Stimulated activated CD8-positive, alpha-beta memory T cell treated with anti-CD3 and anti-CD28 coated beads, Interleukin-15, amount 100 ng/mL, for 4 hours (primary cell): ENCODE data around the gene FFAR4.

ENCODE experiments used
- DNase-seq, 2 donors: peaks; one replicate each; pipeline ENCODE4 v3.0.0-alpha.2; 2020; ENCODE audit warnings: low read depth in 2 of 2

The FFAR4 gene

DNA sequence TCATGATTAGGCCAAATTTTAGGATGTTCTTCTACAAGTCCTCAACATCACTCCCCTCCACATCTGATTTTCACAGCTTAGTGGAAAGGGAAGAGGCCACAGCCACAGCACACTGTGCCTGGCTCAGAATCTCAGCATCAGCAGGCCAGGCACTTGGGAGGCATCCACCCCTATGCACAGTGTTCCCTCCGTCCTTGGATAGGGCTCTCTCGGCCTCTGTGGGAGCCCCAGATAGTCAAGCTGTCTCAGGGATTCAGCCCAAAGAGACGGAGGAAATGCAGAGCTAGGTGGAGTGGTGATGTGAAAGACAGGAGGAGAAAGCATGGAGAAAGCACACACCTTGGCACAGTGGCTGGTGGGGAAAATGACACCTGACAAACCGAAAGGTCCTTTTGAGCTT, 33.3 kb downstream of the FFAR4 start:
- DNase-seq = no peak

DNA sequence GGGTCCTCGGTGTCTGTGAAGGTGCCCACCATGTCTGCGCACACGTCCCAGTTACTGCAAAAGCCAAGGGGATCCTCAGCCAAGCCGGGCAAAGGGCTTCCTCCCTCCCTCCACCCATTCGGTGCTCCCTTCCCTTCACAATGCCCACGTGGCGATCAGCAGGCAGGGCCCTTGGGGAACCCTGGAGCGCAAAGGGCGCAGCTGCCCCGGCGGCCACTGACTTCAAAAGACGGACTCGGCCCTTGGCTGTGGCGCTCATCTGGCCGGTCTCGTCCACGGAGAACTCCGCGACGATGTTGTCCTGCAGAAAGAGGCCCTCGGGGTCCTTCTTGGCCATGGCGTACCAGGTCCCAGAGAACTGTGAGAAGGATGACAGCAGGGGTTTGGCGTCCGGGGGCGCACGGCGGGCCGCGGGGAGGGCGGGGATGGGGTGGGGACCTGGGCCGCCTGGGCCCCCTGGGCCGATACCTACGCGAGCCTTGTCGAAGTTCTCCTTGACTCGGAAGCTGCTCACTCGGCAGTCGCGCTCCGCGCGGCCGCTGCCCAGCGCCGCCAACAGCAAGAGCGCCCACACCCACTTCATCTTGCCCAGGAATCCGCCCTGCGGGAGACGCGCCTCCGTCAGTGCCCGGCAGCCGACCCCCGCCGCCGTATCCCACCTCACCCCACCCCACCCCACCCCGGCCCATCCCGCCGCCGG, 34.1 kb downstream of the FFAR4 start:
- no peak for DNase-seq

DNA sequence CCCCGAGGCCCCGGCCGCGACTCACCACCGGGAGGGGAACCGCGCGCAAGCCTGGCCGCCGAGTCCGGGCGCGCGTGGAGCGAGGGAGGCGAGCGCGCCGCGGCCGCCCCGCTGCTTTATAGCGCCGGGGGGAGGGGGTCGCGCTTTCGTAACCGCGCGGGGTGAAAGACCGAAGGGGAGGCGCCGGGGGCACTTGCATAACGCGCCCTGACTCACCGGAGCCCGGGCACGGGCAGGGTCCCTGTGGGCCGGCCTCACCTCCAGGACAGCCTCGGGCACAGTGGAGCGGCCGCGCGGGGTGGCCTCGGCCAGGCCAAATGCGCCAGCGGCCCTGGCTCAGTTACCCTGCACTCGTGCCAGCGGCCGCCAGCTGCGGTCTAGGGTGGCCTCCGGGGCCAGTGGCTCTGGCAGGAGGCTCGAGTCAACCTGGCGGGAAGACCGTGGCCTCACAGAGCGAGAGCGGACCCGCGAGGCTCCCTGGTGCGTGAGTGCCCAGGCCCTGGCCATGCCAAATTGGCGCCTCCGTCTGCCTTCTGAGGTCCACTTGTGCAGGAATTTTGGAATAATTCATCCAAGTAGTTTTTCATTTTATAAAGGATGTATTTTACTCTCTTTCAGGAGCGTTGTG, 34.8 kb downstream of the FFAR4 start, which contains the start of gene RBP4:
Gene RBP4 (minus strand): TSS at position 90 of the 628 bp plus-strand sequence. CDS start 207 bp downstream, outside the sequence.
- no peak for DNase-seq

DNA sequence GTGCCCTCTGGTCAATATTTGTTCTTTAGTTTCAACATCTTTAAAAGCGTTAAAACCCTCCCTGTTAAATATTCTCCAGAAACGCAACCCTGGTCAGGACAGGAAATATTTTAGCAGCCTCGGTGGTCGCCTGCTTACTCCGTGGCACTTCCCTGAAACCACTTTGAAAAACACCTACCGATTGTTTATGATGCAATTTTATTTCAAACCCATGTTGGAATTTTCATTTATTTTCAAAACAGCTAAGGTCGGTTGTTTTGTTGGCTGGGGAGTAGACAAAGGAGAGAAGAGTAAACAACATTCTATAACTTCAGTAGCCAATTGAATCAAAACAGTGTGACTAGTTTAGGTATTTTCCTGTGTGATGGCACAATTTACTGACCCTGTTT, 35.3 kb downstream of the FFAR4 start:
- DNase-seq = no peak

DNA sequence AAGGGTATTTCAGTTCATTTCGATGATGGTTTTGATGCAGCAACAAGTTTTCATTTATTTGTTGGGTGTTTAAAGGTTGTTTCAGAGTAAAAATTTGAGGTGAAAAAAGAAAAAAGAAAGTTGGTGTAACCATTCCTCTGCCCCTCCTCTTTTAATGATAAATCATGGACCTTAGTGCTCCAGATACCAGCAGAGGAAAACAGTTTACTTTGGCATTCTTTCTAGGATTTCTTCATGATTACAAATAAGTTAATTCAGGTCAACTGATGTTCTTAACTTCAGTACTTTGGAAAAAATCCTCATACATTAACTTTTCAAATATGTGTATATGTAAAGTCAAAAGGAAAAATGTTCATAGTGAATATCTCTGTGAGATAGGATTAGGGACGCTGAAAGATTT, 36.6 kb downstream of the FFAR4 start:
- DNase-seq = no peak

DNA sequence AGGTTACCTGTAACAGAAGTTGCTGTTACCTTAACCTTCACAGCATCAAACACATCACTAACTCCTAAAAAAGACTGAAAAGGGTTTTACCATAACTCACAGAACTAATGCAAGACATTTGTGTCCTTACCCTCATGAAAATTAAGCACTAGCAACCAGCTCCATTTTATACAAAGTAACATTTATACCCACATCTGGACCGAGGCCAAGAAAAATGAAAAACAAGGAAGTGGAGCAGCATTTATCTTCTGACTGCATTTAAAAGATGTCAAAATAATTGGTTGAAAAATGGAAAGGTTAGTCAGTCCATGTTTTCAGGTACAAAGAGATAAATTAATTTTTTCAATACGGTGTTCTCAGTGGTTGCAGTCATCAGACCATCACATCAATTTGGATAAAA, 37.7 kb downstream of the FFAR4 start:
- no peak for DNase-seq

DNA sequence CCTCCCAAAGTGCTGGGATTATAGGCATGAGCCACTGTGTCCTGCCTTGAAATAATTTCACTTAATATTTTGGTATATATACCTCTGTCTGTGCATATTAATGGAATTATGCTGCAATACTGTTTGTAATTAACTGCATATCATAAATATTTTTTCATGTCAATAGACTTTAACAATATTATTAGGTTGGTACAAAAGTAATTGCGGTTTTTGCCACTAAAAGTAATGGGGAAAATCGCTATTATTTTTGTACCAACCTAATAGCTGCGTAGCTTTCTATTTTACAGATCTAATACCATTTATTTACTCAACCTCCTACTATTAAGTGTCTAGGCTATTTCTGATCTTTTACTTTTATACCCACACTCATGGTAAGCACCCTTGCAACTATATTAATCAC, 42.0 kb downstream of the FFAR4 start:
- DNase-seq = no peak

DNA sequence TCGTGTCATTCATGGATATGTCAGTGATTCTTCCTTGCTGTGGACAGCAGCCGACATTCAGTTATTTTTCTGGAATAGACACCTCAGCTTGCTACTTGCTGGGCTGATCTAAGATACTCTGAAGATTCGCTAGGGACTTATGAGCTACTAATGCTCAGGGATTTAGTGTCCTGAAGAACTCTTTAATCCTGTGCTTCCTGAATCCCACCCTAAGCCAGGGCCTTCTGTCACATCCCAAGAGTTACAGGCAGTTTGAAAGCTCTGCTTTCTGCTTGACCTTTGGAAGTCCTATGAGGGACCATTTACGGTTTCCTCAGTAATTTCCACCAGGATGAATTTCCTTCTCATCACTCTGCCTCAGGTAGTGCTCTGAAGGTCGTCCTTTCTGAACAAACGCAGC, 45.8 kb downstream of the FFAR4 start, which contains the start of gene PDE6C:
Gene PDE6C (plus strand): TSS at position 227 of the 400 bp plus-strand sequence. CDS start 189 bp downstream, outside the sequence.
- no peak for DNase-seq

DNA sequence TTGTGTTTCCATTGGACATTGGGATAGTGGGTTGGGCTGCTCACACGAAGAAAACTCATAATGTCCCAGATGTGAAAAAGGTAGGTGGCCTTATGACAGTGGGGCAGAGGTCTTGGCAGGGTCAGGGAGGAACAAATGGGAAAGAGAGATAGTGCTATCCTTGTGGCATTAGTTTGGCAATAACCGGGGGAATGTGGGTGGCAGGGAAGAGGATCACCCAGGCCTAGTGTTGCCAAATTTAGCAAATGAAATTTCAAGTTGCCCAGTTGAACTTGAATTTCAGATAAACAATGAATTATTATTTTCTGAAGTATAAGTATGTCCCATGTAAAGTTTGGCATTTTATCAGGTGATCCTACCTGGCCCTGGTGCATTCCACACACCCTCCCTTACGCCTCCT, 46.7 kb downstream of the FFAR4 start:
- DNase-seq = no peak

DNA sequence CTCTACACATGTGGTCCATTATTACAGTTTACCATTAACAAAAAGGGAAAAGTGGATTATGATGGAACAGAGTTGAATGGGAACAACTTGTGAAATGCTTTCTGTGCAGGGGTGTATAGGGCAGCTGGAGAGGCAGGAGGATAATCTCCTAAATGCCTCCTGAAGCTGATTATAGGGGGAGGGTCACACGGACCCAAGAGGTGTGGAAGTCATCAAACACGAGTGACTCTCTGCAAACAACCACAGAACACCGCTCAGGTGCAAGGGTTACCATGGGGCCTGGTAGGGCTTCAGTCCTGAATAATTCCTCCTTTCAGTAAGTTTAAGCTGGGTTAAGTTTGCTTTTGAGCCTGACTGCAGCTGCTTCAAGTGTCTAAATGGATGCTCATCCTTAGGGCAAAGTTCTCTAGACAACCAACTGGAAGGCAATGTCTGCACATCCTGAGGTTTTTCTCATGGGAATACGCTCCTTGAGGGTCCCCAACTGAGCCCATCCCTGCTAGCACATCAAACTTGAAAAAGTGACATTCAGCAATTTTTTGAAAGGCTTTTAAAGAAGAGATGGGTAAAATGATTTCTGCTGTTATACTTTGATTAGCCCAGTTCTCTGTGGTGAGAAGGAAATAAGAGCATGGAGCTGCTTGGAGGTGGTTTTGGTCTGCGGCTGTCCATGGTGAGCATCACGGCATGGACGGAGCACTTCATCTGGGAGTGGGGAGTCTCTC, 47.8 kb downstream of the FFAR4 start:
- DNase-seq = no peak

DNA sequence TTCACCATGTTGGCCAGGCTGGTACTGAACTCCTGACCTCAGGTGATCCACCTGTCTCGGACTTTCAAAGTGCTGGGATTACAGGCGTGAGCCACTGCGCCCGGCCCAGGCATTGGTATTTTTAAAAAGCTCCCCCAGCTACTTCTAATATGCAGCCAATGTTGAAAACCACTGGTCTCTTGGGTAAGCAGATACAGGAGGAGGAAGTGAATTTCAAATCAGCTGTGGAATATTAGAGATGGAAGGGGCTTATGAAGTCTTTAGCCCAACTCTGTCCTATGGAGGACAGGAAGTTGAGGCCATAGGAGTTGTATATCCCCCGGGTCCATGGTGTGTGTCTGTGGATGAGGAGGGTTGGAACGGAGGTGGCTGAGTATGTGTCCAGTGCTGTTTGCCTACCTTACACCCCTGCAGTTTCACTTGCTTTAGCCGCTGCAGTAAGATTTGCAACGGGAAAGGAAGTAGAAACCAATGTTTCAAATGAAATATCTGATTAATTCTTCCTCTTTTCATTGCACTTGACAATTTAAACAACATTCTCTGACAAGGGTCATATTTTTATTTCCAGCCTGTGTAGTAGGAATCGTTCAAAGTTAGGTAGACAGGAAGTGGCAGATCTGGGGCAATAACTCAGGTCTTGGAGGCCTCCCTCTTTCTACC, 49.2 kb downstream of the FFAR4 start:
- DNase-seq = no peak

DNA sequence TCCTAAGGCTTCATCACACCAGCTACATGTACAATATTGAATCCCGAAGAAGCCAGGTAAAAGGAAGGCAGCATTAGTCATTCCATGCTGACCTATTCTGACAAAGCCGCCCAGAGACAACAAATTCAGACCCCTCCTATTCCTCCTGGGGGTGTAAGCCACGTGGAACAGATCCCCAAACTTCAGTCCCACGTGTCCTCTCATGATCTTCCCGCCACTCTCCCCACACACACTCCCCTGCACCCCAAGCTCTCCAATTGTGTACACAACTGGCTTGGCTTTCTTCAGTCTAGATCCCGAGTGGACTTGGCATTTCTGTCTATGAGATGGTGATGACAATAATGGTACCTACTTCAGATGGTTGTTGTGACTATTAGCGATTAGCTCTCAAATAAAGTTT, 54.5 kb downstream of the FFAR4 start:
- no peak for DNase-seq

DNA sequence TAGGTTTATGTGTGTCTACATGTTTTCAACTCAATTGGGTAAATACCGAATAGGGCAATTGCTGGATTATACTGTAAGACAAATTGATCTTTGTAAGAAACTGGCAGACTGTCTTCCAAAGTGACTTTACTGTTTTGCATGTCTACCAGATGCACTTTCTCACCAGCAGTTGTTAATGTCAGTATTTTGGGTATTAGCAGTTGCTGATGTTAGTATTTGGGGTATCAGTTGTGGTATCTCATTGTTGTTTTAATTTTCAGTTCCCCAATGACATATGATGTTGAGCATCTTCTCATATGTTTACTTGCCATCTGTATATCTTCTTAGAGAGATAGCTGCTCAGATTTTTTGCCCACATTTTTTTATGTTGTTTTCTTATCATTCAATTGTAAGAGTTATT, 56.5 kb downstream of the FFAR4 start:
- DNase-seq = no peak

DNA sequence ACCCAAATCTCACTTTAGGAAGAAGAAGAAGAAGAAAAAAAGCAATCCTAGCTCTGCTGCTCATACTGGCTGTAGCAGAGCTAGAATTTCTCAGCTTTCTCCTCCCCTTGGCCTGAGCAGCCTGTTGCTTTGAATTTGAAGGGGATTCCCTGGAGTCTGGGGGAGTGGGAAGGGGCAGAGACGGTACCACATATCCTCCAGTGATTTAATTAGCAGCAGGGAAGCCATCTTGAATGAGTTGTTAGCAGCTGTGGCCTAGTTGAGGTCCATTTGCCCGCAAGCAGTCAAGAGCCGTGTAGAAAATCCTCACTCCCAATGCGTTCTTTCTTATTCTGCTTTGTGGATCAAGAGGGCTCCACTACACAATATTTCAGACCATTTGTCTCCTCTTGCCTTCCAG, 62.4 kb downstream of the FFAR4 start:
- no peak for DNase-seq

DNA sequence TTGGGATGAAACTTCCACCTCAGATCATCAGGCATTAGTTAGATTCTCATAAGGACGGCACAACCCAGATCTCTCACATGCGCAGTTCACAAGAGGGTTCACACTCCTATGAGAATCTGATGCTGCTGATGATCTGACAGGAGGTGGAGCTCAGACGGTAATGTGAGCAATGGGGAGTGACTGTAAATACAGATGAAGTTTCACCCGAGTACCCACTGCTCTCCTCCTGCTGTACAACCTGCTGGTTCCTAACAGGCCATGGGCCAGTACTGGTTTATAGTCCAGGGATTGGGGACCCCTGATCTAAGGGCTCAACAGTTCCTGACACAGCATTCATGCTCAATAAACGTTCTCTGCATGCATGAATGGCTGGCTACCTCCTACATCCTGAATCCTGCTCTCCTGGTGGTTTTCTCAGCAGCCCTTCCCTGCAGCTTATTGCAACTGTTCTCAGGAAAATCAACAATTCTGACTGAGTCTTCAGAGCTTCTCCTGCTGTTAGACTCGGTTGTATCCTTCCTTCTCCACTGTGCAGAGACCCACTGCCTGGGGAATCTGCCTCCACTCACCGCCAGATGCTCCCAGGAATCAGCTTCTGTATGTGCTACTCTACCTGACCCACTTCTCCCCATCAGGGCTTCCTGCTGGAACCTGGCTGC, 63.3 kb downstream of the FFAR4 start:
- DNase-seq = no peak

DNA sequence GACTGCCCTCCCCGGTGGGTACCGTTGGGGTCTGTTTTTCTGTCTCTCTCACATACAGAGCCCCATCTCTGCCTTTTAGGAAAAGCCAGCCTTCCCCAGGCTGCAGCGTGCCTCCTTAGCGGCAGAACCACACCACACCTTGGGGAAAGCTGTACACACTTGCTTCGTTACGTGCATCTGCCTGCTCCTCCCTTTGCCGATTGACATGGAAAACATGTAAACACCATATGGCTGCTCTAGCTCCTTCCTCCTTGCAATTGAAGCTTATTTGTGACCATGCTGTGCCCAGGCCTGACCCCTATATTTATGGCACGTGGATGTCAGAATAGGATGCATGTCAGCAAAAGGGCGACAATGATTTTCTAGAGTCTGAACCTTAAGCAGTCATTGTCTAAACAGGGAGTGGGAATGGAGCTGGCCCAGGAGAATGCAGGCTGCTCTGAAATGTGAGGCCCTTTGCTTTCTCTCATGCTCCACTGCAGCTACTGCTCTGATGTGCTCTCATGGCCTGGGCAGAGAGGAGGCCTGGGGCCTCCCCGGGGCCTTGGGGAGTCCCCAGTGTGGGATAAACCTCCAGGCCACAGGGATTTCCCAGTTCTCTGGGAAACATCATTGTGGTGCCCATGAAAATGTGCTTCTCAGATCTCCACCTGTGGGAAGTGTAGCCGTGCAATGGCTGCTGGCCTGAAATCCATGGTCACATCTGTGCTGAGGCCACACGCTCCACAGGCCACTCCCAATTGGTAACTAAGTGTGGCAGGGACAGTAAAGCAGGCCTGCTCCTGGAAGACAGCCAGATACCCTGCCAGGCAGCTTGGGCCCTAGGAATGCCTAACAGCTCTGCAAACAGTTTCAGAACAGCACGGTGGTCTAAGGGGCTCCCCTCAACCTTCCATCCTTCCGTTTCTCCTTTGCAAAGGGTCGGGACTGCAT, 64.4 kb downstream of the FFAR4 start:
- DNase-seq = no peak
